AG04450 (cell line): ENCODE data around the gene RHOBTB1. TPM values are rescaled to one million over a fixed set of nuclear protein-coding genes. Genes with fewer than 3 reads are reported as not detected.

Experiments used
- CTCF ChIA-PET: fragments of 300-600, 350-600 bp; formaldehyde crosslinking; extraction: SDS; loops from one replicate; lab custom pipeline; 2022; ENCODE audit warnings: antibody characterized with exemption, inconsistent platforms; lab: Charles Lee
- POLR2A ChIA-PET: fragments of 350-600 bp; formaldehyde crosslinking; extraction: SDS; loops from one replicate; lab custom pipeline; 2021; ENCODE audit warnings: antibody characterized with exemption, inconsistent platforms; lab: Yijun Ruan, JAX
- DNase-seq: peaks from one replicate; pipeline ENCODE4 v3.0.0-alpha.2; 2011; ENCODE audit warnings: low read depth, low spot score
- H3K27ac ChIP-seq: one replicate; pipeline ENCODE4 v1.5.1; 2012; ENCODE audit warnings: low read depth, low read length, control low read depth
- H3K27me3 ChIP-seq: one replicate; pipeline ENCODE4 v1.6.0; 2012; ENCODE audit warnings: low read length; ENCODE audit not compliant: control insufficient read depth, insufficient read depth
- H3K4me3 ChIP-seq: 2 replicates; pipeline ENCODE4 v1.5.1; 2011; ENCODE audit warnings: mild to moderate bottlenecking, low read depth, low read length, control low read depth
- H3K9me3 ChIP-seq: 2 replicates; pipeline ENCODE4 v1.5.1; 2012; ENCODE audit warnings: low read length; ENCODE audit not compliant: control insufficient read depth, insufficient read depth
- CTCF ChIP-seq: IDR thresholded peaks from 2 replicates; pipeline ENCODE4 v1.5.1; 2011; ENCODE audit warnings: low read depth, low read length, control low read depth, inconsistent platforms
- polyA plus RNA-seq: library from polyadenylated mRNA; depleted of rRNA; stranded (reverse); fragments of >200 nt; gene quantifications from 2 replicates; pipeline ENCODE4 v1.2.3, GENCODE V29; 2011

Gene RHOBTB1
- polyA plus RNA-seq, 1 experiment: 37.4 TPM

GRCh38 chr10:60967260-60967659 lies 23.3 kb upstream of the RHOBTB1 start:
- ChIA-PET POLR2A (no interaction called here), CTCF (no interaction called here)
- Histone ChIP-seq H3K27me3 (no peaks in the 10 kb centered on the region), H3K27ac (no peak overlapping the region), H3K4me3 (no peak overlapping the region), H3K9me3 (no peaks in the 10 kb centered on the region)
- TF ChIP-seq CTCF: no peak
- DNase-seq: no peak

- DNase-seq: no peak
- no peak overlapping the region for H3K27ac ChIP-seq
- TF ChIP-seq CTCF: no peak
- ChIA-PET POLR2A (no interaction called here), CTCF (no interaction called here)
- H3K27me3 ChIP-seq: no peaks in the 10 kb centered on the region
- H3K9me3 ChIP-seq: no peaks in the 10 kb centered on the region
- H3K4me3 ChIP-seq: no peak overlapping the region
These were observed 21.7 kb upstream of the RHOBTB1 start for GRCh38 chr10:60965696-60966095.

GRCh38 chr10:60964257-60965235 lies 20.6 kb upstream of the RHOBTB1 start:
- H3K4me3 ChIP-seq: no peak overlapping the region
- no peaks in the 10 kb centered on the region for H3K9me3 ChIP-seq
- peak; percentile 69 for DNase-seq
- H3K27me3 ChIP-seq: no peaks in the 10 kb centered on the region
- no peak overlapping the region for H3K27ac ChIP-seq
- ChIA-PET CTCF (interaction anchor here (0.7 to 1.1 kb wide), 9 partner anchors 9 to 150 kb away, joined by 3 to 7 read pairs (median 4); no protein-coding TSS in a partner anchor), POLR2A (interaction anchor here (0.9 kb wide), 1 partner anchor 21 kb away, joined by 6 read pairs; no protein-coding TSS in a partner anchor)
- TF ChIP-seq CTCF: peak; percentile 86

GRCh38 chr10:60963441-60964256 lies 19.7 kb upstream of the RHOBTB1 start:
- no peak for TF ChIP-seq CTCF
- H3K27me3 ChIP-seq: no peaks in the 10 kb centered on the region
- H3K27ac ChIP-seq: no peak overlapping the region
- no peaks in the 10 kb centered on the region for H3K9me3 ChIP-seq
- no peak overlapping the region for H3K4me3 ChIP-seq
- no peak for DNase-seq
- ChIA-PET CTCF (interaction anchor here (1.1 kb wide), 2 partner anchors 12 to 144 kb away, joined by 3 to 5 read pairs; no protein-coding TSS in a partner anchor), POLR2A (no interaction called here)
